Measurements from ENCODE around the gene BBS7.

GRCh38 chr4:121776610-121777401, 93.5 kb downstream of the BBS7 start:
- TF ChIP-seq EZH2 (IDR thresholded peaks at IDR 0.05; ENCODE audit: low read depth) (no peak), CTCF (conservative IDR thresholded peaks at IDR 0.05) (no peak)

Measured in PC-9 (cell line).